NB4 (cell line): ENCODE data around the gene PLK2.

Source experiments
- CTCF ChIP-seq: IDR thresholded peaks from one replicate; pipeline ENCODE4 v1.5.1; 2012; ENCODE audit warnings: low read depth, low read length
- POLR2A ChIP-seq: IDR thresholded peaks from 2 replicates; pipeline ENCODE4 v1.6.1; 2011; ENCODE audit warnings: mild to moderate bottlenecking; ENCODE audit not compliant: insufficient read length; ENCODE audit errors: extremely low read depth

- no peak for TF ChIP-seq CTCF
- no peak for TF ChIP-seq POLR2A
Observed at GRCh38 chr5:58505502-58505901, 45.6 kb upstream of the PLK2 start.
